GM19395 (cell line): ENCODE measurements around the gene SLC43A3.

Experiments used
- ATAC-seq: cut with Tn5 transposase; IDR thresholded peaks from one replicate; pipeline ENCODE4 v1.9.1; 2021; ENCODE audit warnings: mild to moderate bottlenecking, moderate library complexity; ENCODE audit not compliant: unreplicated experiment

Gene SLC43A3

GRCh38 chr11:57360991-57361390 lies 65.9 kb downstream of the SLC43A3 start:
- ATAC-seq: no peak

- ATAC-seq: no peak
Observed at GRCh38 chr11:57359896-57360690, 66.8 kb downstream of the SLC43A3 start.

GRCh38 chr11:57359396-57359795 lies 67.5 kb downstream of the SLC43A3 start:
- ATAC-seq: no peak

GRCh38 chr11:57358991-57359390 lies 67.9 kb downstream of the SLC43A3 start:
- ATAC-seq: no peak

- no peak for ATAC-seq
Observed at GRCh38 chr11:57358543-57358961, 68.4 kb downstream of the SLC43A3 start.

- no peak for ATAC-seq
Observed at GRCh38 chr11:57357856-57358255, 69.1 kb downstream of the SLC43A3 start.

- no peak for ATAC-seq
Observed at GRCh38 chr11:57357310-57357709, 69.6 kb downstream of the SLC43A3 start.
